ENCODE results near the gene RGS4.

Gene RGS4

GRCh38 chr1:163069142-163069541, at the start of gene RGS4:
Gene RGS4, plus strand, starts transcription at chr1:163069361. Its CDS starts 124 bp downstream, at chr1:163069485.
- DNase-seq, result peak; percentile 92

GRCh38 chr1:163022129-163022528, 47.0 kb upstream of the RGS4 start:
- DNase-seq, result no peak

- no peak for DNase-seq
These were observed 41.6 kb upstream of the RGS4 start for GRCh38 chr1:163027610-163028009.

GRCh38 chr1:163029901-163030300, 39.3 kb upstream of the RGS4 start:
- no peak for DNase-seq

GRCh38 chr1:163035446-163036249, 33.5 kb upstream of the RGS4 start:
- no peak for DNase-seq

GRCh38 chr1:163036671-163037070, 32.5 kb upstream of the RGS4 start:
- no peak for DNase-seq

- no peak for DNase-seq
These were observed 30.0 kb upstream of the RGS4 start for GRCh38 chr1:163038928-163039706.

- no peak for DNase-seq
These were observed 29.5 kb upstream of the RGS4 start for GRCh38 chr1:163039707-163040093.

- no peak for DNase-seq
These were observed 23.1 kb upstream of the RGS4 start for GRCh38 chr1:163046071-163046470.

GRCh38 chr1:163047951-163048659, 21.1 kb upstream of the RGS4 start:
- DNase-seq, result no peak

- peak; percentile 85 for DNase-seq
These were observed 20.3 kb upstream of the RGS4 start for GRCh38 chr1:163048869-163049268.

GRCh38 chr1:163049296-163049695, 19.9 kb upstream of the RGS4 start:
- no peak for DNase-seq

- no peak for DNase-seq
These were observed 18.7 kb upstream of the RGS4 start for GRCh38 chr1:163050496-163050895.

GRCh38 chr1:163054181-163054591, 15.0 kb upstream of the RGS4 start:
- peak; percentile 24 for DNase-seq

- DNase-seq, result no peak
These were observed 14.2 kb upstream of the RGS4 start for GRCh38 chr1:163055005-163055404.

- peak; percentile 95 for DNase-seq
These were observed 13.6 kb upstream of the RGS4 start for GRCh38 chr1:163055531-163055930.

GRCh38 chr1:163056831-163057230, 12.3 kb upstream of the RGS4 start:
- DNase-seq, result no peak

- no peak for DNase-seq
These were observed 8.7 kb upstream of the RGS4 start for GRCh38 chr1:163060343-163061007.

GRCh38 chr1:163063143-163063542, 6.0 kb upstream of the RGS4 start:
- no peak for DNase-seq

GRCh38 chr1:163063610-163064009, 5.6 kb upstream of the RGS4 start:
- no peak for DNase-seq

GRCh38 chr1:163066168-163066567, 3.0 kb upstream of the RGS4 start:
- DNase-seq, result no peak

- DNase-seq, result no peak
These were observed 2.5 kb upstream of the RGS4 start for GRCh38 chr1:163066686-163067085.

GRCh38 chr1:163068716-163069115, 445 bp upstream of the RGS4 start:
- no peak for DNase-seq

Data from NCI-H1436 (cell line).